NCI-H460 (cell line): ENCODE results near the gene SMURF1. TPM values are rescaled to one million over a fixed set of nuclear protein-coding genes. Genes with fewer than 3 reads are reported as not detected.
A peak's percentile ranks its signal among the peaks of the same experiment; 100 is the strongest.
"Not testable (repeated sequence)": the region's sequence is repeated elsewhere in the genome, so short reads cannot be mapped to it uniquely, and the experiment has no call there.

Experiments
- DNase-seq: peaks from one replicate; pipeline ENCODE4 v3.0.0-alpha.2; 2016; ENCODE audit warnings: low read depth; ENCODE audit errors: extremely low read depth
- polyA plus RNA-seq: library from polyadenylated mRNA; depleted of rRNA; stranded (reverse); fragments of >200 nt; gene quantifications from 2 replicates; pipeline ENCODE4 v1.2.3, GENCODE V29; 2014; cell fraction: nucleus; rRNA removed
- total RNA-seq: library from RNA; depleted of rRNA; stranded (reverse); fragments of >200 nt; shearing (Covaris generic); gene quantifications from 2 replicates; pipeline ENCODE4 v1.2.3, GENCODE V29; 2014; rRNA removed

The SMURF1 gene
- 23.6 and 26.4 TPM in 2 replicates for total RNA-seq
- 18.4 and 23.3 TPM in 2 replicates for polyA plus RNA-seq

GRCh38 chr7:99143853-99144672 is at the start of gene SMURF1:
Gene SMURF1, minus strand, starts transcription at chr7:99144108. Its CDS starts 328 bp downstream, at chr7:99143780.
- peak; percentile 56 for DNase-seq

- no peak for DNase-seq
These were observed 48.1 kb upstream of the SMURF1 start for GRCh38 chr7:99191869-99192596.

GRCh38 chr7:99190359-99191009 is 46.6 kb upstream of the SMURF1 start:
- no peak for DNase-seq

GRCh38 chr7:99189222-99189621 is 45.3 kb upstream of the SMURF1 start:
- DNase-seq: no peak

- no peak for DNase-seq
These were observed 44.3 kb upstream of the SMURF1 start for GRCh38 chr7:99188221-99188620.

- DNase-seq: no peak
These were observed 40.8 kb upstream of the SMURF1 start for GRCh38 chr7:99184532-99185218.

GRCh38 chr7:99180067-99180650 is 36.3 kb upstream of the SMURF1 start:
- no peak for DNase-seq

GRCh38 chr7:99177165-99177564 is 33.3 kb upstream of the SMURF1 start:
- no peak for DNase-seq

GRCh38 chr7:99173787-99174186 is 29.9 kb upstream of the SMURF1 start:
- no peak for DNase-seq

- DNase-seq: peak; percentile 55
These were observed 27.8 kb upstream of the SMURF1 start for GRCh38 chr7:99171731-99172130.

GRCh38 chr7:99170730-99171074 is 26.8 kb upstream of the SMURF1 start:
- DNase-seq: no peak

GRCh38 chr7:99170065-99170729 is 26.3 kb upstream of the SMURF1 start:
- DNase-seq: no peak

- no peak for DNase-seq
These were observed 23.2 kb upstream of the SMURF1 start for GRCh38 chr7:99167072-99167471.

GRCh38 chr7:99165816-99166215 is 21.9 kb upstream of the SMURF1 start:
- DNase-seq: no peak

GRCh38 chr7:99163669-99164068 is 19.8 kb upstream of the SMURF1 start:
- not testable (repeated sequence) for DNase-seq

- no peak for DNase-seq
These were observed 12.7 kb upstream of the SMURF1 start for GRCh38 chr7:99156649-99157048.

GRCh38 chr7:99155211-99155610 is 11.3 kb upstream of the SMURF1 start:
- no peak for DNase-seq

- DNase-seq: no peak
These were observed 3.1 kb upstream of the SMURF1 start for GRCh38 chr7:99146979-99147378.

GRCh38 chr7:99143521-99143852 is 421 bp downstream of the SMURF1 start:
- DNase-seq: no peak
